ENCODE data around the gene JDP2.

- TF ChIP-seq CTCF (IDR thresholded peaks at IDR 0.05) (no peak), EP300 (IDR thresholded peaks at IDR 0.05) (no peak)
Observed at GRCh38 chr14:75406856-75407255, 21.0 kb upstream of the JDP2 start.
